Measurements from ENCODE around the gene AREG. TPM values are rescaled to one million over a fixed set of nuclear protein-coding genes. Genes with fewer than 3 reads are reported as not detected.
A peak's percentile ranks its signal among the peaks of the same experiment; 100 is the strongest.

Gene AREG
- total RNA-seq, 1 donor from 2014 or later, result 4.0 TPM

GRCh38 chr4:74466242-74466641 is 21.3 kb downstream of the AREG start:
- H3K4me1 ChIP-seq, result no peaks in the 10 kb centered on the region
- no peak overlapping the region for H3K27ac ChIP-seq
- H3K36me3 ChIP-seq, result no peaks in the 10 kb centered on the region
- no peaks in the 10 kb centered on the region for H3K9me3 ChIP-seq
- DNase-seq (ENCODE audit: low spot score in 2 of 2), result no peak
- no peaks in the 10 kb centered on the region for H3K27me3 ChIP-seq
- intact Hi-C loops (cut with DNase I), result no loop called here
- no peak for TF ChIP-seq CTCF (IDR thresholded peaks at IDR 0.05)
- no peak overlapping the region for H3K4me3 ChIP-seq

DNA sequence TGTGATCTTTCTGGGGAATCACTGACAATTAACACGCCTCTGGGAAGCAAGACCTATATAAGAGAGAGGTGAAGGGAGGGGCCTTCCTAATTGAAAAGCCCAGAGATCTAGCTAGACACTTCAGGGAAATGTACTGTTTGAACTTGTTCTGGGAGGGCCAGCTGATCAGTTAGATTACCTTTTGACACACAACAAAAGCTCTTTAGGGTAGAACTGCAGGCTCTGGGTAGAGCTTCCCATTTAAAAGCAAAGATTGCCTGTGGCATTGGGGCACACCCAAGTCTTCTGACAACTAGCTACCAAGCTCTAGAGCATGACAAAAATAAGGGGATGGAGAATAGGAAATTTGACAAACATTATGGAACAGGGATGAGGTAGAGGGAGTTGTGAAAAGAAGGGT is 26.3 kb downstream of the AREG start:
- Histone ChIP-seq H3K4me3 (no peak overlapping the region), H3K27ac (no peak overlapping the region), H3K27me3 (no peaks in the 10 kb centered on the region), H3K4me1 (peaks cover 0 to 15% of the 10 kb centered on the region in 2 donors), H3K9me3 (no peaks in the 10 kb centered on the region), H3K36me3 (no peaks in the 10 kb centered on the region)
- no peak for TF ChIP-seq CTCF (IDR thresholded peaks at IDR 0.05)
- DNase-seq (ENCODE audit: low spot score in 2 of 2), result no peak
- intact Hi-C loops (cut with DNase I), result loop anchor here (10.0 kb wide), 1 partner anchor 1044 kb away; the partner anchor contains the start of genes RCHY1 and THAP6

DNA sequence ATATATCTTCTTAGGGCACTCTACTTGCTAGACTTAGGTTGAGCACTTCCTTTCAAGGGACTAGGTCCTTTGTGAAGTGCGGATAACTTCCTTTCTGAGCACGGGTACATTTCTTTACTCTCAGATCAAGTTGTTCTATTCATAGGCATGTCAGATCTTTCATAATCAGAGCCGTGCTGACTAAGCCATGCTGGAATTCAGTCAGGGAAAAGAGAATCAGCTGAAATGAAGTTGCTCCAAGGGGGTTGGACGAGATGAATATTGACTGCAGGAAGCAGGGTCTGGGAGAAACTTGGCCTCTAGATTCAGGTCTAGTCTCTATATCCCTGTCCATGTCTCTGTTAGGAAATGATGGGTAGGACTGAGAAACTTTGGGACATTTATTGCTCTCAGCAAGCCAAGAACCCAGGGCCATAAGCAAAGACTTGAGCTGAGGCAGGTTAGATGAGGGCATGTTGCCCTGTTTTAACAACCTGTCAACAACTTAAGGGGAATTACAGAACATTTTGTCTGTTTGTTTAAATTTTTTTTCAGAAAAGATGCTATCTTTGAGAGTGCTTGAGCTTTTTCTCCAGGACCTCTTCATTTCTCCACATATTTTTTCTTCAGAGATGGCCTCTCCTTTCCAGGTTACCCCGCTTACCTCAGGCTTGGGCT is 28.3 kb downstream of the AREG start:
- Histone ChIP-seq H3K4me1 (peaks cover 0 to 15% of the 10 kb centered on the region in 2 donors), H3K36me3 (no peaks in the 10 kb centered on the region), H3K9me3 (no peaks in the 10 kb centered on the region), H3K27ac (peak overlapping the region; percentile 66 to 68), H3K27me3 (no peaks in the 10 kb centered on the region), H3K4me3 (no peak overlapping the region)
- intact Hi-C loops (cut with DNase I), result loop anchor here (2.0 to 10.0 kb wide), 2 partner anchors 28 to 1042 kb away; partner anchors contain the start of genes AREG, RCHY1 and THAP6
- no peak for TF ChIP-seq CTCF (IDR thresholded peaks at IDR 0.05)
- peak in 1 of 2 donors; percentile 67 for DNase-seq (ENCODE audit: low spot score in 2 of 2)

GRCh38 chr4:74474345-74475090 is 29.6 kb downstream of the AREG start:
- TF ChIP-seq CTCF (IDR thresholded peaks at IDR 0.05), result no peak
- no peak for DNase-seq (ENCODE audit: low spot score in 2 of 2)
- H3K9me3 ChIP-seq, result no peaks in the 10 kb centered on the region
- no peaks in the 10 kb centered on the region for H3K27me3 ChIP-seq
- H3K36me3 ChIP-seq, result no peaks in the 10 kb centered on the region
- intact Hi-C loops (cut with DNase I), result loop anchor here (10.0 kb wide), 1 partner anchor 1040 kb away; the partner anchor contains the start of genes RCHY1 and THAP6
- H3K27ac ChIP-seq, result peak overlapping the region; percentile 66 to 68
- H3K4me1 ChIP-seq, result peaks cover 0 to 15% of the 10 kb centered on the region in 2 donors
- no peak overlapping the region for H3K4me3 ChIP-seq

DNA sequence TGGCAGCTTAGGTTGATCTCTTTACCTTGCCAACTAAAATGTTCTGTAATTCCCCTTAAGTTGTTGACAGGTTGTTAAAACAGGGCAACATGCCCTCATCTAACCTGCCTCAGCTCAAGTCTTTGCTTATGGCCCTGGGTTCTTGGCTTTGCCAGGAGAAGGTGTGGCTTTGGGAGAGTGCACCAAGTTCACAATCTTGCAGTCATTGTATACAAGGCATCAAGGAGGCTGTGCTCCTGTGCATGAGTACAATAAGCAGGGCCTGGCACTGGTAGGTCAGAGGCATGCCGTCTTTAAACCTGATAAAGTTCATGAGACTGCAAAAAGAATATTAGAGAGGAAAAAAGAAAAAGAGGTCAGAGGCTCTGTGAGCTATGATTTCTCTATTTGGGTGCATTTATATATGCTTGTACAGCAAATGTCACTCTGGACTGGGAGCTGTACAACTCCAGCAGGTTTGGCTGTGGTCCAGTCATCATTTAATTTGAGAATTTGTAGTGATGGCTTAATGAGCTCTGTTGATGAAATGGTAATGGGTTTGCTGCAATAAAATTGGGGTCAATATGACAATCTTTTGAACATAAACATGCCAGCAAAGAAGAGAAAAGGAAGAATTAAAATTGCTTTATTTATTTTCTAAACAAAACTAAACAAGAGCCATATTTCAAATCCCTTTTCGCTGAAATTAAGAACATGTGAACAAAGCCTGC is 30.3 kb downstream of the AREG start:
- DNase-seq (ENCODE audit: low spot score in 2 of 2), result no peak
- intact Hi-C loops (cut with DNase I), result loop anchor here (10.0 kb wide), 1 partner anchor 1040 kb away; the partner anchor contains the start of genes RCHY1 and THAP6
- H3K36me3 ChIP-seq, result no peaks in the 10 kb centered on the region
- no peak overlapping the region for H3K4me3 ChIP-seq
- no peaks in the 10 kb centered on the region for H3K27me3 ChIP-seq
- peak overlapping the region in 1 of 2 donors; percentile 66 for H3K27ac ChIP-seq
- H3K4me1 ChIP-seq, result peaks cover 0 to 15% of the 10 kb centered on the region in 2 donors
- no peak for TF ChIP-seq CTCF (IDR thresholded peaks at IDR 0.05)
- no peaks in the 10 kb centered on the region for H3K9me3 ChIP-seq
